Right lung (tissue), 5 donors: ENCODE data around the gene THOC2. TPM values are rescaled to one million over a fixed set of nuclear protein-coding genes. Genes with fewer than 3 reads are reported as not detected.
A peak's percentile ranks its signal among the peaks of the same experiment; 100 is the strongest.
"Not testable (repeated sequence)": the region's sequence is repeated elsewhere in the genome, so short reads cannot be mapped to it uniquely, and the experiment has no call there.

Experiments
- DNase-seq, 2 donors: peaks; one replicate each; pipeline ENCODE4 v3.0.0-alpha.2; 2013
- polyA plus RNA-seq, 5 donors: library from polyadenylated mRNA; unstranded; fragments of 120-200 nt; gene quantifications; one replicate each; pipeline versions ENCODE4 v1.2.1 to v1.2.3, GENCODE V29; 2013; ENCODE audit warnings: inconsistent platforms in 1 of 5, low replicate concordance in 1 of 5; ENCODE audit not compliant: insufficient read length in 5 of 5, insufficient read depth in 1 of 5

The THOC2 gene
- polyA plus RNA-seq, 5 donors = 95.3 to 166 (median 145) TPM

- DNase-seq = no peak
Measured at GRCh38 chrX:123738378-123738940, 5.6 kb upstream of the THOC2 start.

GRCh38 chrX:123736333-123736921 is 3.6 kb upstream of the THOC2 start:
- DNase-seq = no peak

- not testable (repeated sequence) for DNase-seq
Measured at GRCh38 chrX:123735137-123735536, 2.3 kb upstream of the THOC2 start.

GRCh38 chrX:123734079-123734478 is 1.2 kb upstream of the THOC2 start:
- not testable (repeated sequence) for DNase-seq

- DNase-seq = peak; percentile 26 to 28
Measured at GRCh38 chrX:123731987-123732669, 724 bp downstream of the THOC2 start.

GRCh38 chrX:123731258-123731986 is 1.4 kb downstream of the THOC2 start:
- DNase-seq = peak; percentile 2 to 13

- DNase-seq = no peak
Measured at GRCh38 chrX:123728554-123728953, 4.3 kb downstream of the THOC2 start.

GRCh38 chrX:123728016-123728415 is 4.8 kb downstream of the THOC2 start:
- DNase-seq = no peak

GRCh38 chrX:123722193-123722592 is 10.7 kb downstream of the THOC2 start:
- not testable (repeated sequence) for DNase-seq

GRCh38 chrX:123720486-123720885 is 12.4 kb downstream of the THOC2 start:
- no peak for DNase-seq

- no peak for DNase-seq
Measured at GRCh38 chrX:123713841-123714240, 19.0 kb downstream of the THOC2 start.

GRCh38 chrX:123713434-123713833 is 19.4 kb downstream of the THOC2 start:
- DNase-seq = no peak

- DNase-seq = not testable (repeated sequence)
Measured at GRCh38 chrX:123711201-123711600, 21.7 kb downstream of the THOC2 start.

GRCh38 chrX:123704781-123705180 is 28.1 kb downstream of the THOC2 start:
- no peak for DNase-seq

- DNase-seq = peak; percentile 13 to 16
Measured at GRCh38 chrX:123698979-123699520, 33.8 kb downstream of the THOC2 start.

- DNase-seq = no peak
Measured at GRCh38 chrX:123696334-123696733, 36.5 kb downstream of the THOC2 start.

GRCh38 chrX:123695242-123695641 is 37.6 kb downstream of the THOC2 start:
- DNase-seq = no peak

- peak; percentile 17 to 32 for DNase-seq
Measured at GRCh38 chrX:123691776-123692175, 41.1 kb downstream of the THOC2 start.

- no peak for DNase-seq
Measured at GRCh38 chrX:123688524-123688923, 44.3 kb downstream of the THOC2 start.

- no peak for DNase-seq
Measured at GRCh38 chrX:123685232-123685631, 47.6 kb downstream of the THOC2 start.

GRCh38 chrX:123682186-123682585 is 50.7 kb downstream of the THOC2 start:
- DNase-seq = no peak

- DNase-seq = not testable (repeated sequence)
Measured at GRCh38 chrX:123679733-123680460, 53.0 kb downstream of the THOC2 start.
